GM10248 (cell line): ENCODE data around the gene RNLS.

ENCODE experiments used
- CTCF ChIA-PET: fragments of 300-600 bp; sonication (Branson Sonifier 250); formaldehyde crosslinking; extraction: SDS; loops from one replicate; lab custom pipeline; 2021; ENCODE audit warnings: antibody characterized with exemption; lab: Yijun Ruan, JAX
- POLR2A ChIA-PET: fragments of 350-650 bp; sonication (Branson Sonifier 250); formaldehyde crosslinking; extraction: SDS; loops from one replicate; lab custom pipeline; 2020; ENCODE audit warnings: antibody characterized with exemption; lab: Yijun Ruan, JAX
- DNase-seq: peaks from one replicate; pipeline ENCODE4 v3.0.0; 2012; ENCODE audit errors: extremely low spot score
- CTCF ChIP-seq: IDR thresholded peaks from 2 replicates; pipeline ENCODE4 v1.5.1; 2012; ENCODE audit warnings: mild to moderate bottlenecking, low read depth; ENCODE audit errors: extremely low read depth, missing control alignments, control extremely low read depth

RNLS gene

GRCh38 chr10:88482220-88482619 lies 100.9 kb downstream of the RNLS start:
- POLR2A ChIA-PET = no interaction called here
- no peak for TF ChIP-seq CTCF
- CTCF ChIA-PET = interaction anchor here (1.4 kb wide), 1 partner anchor 11 kb away, joined by 3 read pairs; no protein-coding TSS in a partner anchor
- no peak for DNase-seq

DNA sequence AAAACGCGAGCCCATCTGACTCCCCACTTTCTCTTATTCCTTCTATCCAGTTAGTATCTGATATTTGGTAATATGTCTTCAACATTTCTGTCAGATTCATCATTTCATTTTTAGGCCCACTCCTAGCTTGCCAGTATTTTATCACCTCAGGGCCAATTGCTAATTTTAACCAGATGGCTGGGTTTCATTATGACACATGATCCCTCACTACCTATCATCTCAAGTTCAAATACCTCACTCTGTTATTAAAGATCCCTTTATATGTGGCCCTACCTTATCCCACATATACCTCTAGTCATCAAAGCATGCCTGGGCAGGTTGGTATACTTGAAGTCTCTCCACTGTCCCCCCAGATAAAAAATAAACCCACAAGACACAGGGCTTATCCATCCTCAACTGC lies 104.9 kb downstream of the RNLS start:
- no peak for DNase-seq
- POLR2A ChIA-PET = no interaction called here
- CTCF ChIA-PET = interaction anchor here (0.9 to 3.7 kb wide), 6 partner anchors 10 to 53 kb away, joined by 3 to 17 read pairs (median 4); no protein-coding TSS in a partner anchor
- no peak for TF ChIP-seq CTCF

DNA sequence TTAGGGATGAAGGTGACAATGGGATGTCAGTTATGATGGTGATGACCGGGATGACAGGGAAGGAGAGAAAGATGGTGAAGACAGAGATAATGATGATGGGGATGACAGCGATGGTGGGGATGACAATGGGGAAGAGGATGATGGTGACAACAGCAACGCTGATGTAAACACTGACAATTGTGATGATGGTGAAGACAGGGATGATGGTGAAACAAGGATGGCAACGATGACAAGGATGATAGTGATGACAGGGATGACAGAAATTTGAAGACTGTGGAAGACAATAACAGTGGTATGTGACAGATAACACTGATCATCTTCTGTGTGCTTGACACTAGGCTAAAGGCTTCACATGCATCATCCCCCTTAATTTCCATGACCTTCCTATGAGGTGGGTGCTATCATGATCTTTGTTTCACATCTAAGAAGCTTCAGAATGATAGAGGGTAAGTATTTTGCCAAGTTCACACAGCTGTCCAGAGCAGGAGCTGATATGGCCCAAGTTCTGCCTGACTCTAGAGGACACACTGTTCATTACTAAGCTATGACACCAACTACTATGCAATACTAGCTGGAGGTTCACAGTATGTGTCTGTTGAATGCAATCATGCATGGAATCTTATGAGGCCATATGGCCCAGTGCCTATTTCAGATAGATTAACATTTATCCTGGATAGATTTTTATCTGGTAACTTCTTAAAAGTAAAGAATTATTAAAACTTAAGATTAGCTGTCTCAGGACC lies 105.6 kb downstream of the RNLS start:
- no peak for TF ChIP-seq CTCF
- CTCF ChIA-PET = interaction anchor here (0.9 to 3.7 kb wide), 6 partner anchors 10 to 52 kb away, joined by 3 to 17 read pairs (median 4); no protein-coding TSS in a partner anchor
- POLR2A ChIA-PET = no interaction called here
- DNase-seq = no peak

DNA sequence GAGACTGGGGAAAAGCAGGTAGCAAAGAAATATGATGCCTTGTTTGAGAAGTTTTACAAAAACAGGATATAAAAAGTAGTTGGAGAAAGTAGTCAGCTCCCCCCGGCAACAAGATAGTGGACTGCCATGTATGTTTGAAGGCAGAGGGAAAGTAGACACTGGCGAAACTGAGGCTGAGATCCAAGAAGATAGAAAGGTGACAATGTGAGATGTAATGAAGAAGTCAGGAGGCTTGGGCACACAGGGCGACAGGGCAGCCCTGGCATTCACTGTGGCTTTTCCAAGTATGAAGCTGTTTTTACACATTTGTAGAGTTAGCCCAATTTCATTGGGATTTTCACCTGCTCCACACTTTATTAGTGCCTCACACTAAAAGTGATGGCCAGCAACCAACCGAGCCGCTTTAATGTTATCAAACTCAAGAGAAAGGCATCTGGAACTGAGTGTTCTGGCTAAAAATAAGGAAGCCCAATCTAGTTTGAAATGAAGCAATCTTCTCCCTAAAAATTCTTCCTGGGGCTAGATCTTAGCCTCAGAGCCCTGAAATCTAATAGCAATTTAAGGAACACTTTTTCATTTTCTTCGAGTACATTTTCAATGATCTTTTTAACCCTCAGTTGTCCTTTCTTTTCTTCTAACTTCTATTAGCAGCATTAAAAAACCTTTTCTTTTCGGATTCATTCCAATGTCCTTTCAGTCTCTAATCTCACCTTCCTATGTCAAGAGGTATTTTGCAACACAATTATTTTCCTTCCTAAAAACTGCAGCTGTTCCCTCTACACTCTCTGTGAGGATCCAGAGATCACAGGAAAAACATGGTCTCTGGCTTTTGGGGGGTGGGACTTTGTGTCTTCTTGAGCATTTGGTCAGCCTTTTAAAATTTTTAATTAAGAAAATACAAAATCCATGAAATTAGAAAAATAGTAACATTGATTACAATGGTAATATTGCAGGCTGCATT lies 108.0 kb downstream of the RNLS start:
- no peak for TF ChIP-seq CTCF
- ChIA-PET CTCF (interaction anchor here (0.8 kb wide), 1 partner anchor 9 kb away, joined by 3 read pairs; no protein-coding TSS in a partner anchor), POLR2A (no interaction called here)
- DNase-seq = no peak

- ChIA-PET CTCF (interaction anchor here (0.8 kb wide), 1 partner anchor 8 kb away, joined by 3 read pairs; no protein-coding TSS in a partner anchor), POLR2A (no interaction called here)
- TF ChIP-seq CTCF = no peak
- DNase-seq = no peak
Observed at GRCh38 chr10:88473989-88474883, 108.9 kb downstream of the RNLS start.
